GM12878 (cell line): ENCODE measurements around the gene CELF2. TPM values are rescaled to one million over a fixed set of nuclear protein-coding genes. Genes with fewer than 3 reads are reported as not detected.
A peak's percentile ranks its signal among the peaks of the same experiment; 100 is the strongest.

Experiments used
- BCLAF1 ChIP-seq: fragments of 450-650 bp; IDR thresholded peaks from 2 replicates; pipeline ENCODE4 v1.6.1; 2017; ENCODE audit warnings: antibody characterized with exemption, mild to moderate bottlenecking, moderate library complexity
- EGR1 ChIP-seq, 2 experiments: IDR thresholded peaks; 1 replicate in 1 of 2; 2 replicates in 1 of 2; pipeline ENCODE4 v1.6.1; 2011 to 2012; ENCODE audit warnings: low read depth in 2 of 2, low read length in 2 of 2, borderline replicate concordance in 1 of 2, mild to moderate bottlenecking in 1 of 2, moderate library complexity in 1 of 2
- EZH2 ChIP-seq: IDR thresholded peaks from 2 replicates; pipeline ENCODE4 v1.6.1; 2012; ENCODE audit warnings: low read depth, mild to moderate bottlenecking, control low read depth, inconsistent platforms, low read length, borderline replicate concordance; ENCODE audit not compliant: control insufficient read depth
- GATAD2B ChIP-seq: fragments of 450-650 bp; conservative IDR thresholded peaks from 2 replicates; pipeline ENCODE4 v1.6.1; 2017; ENCODE audit warnings: low read depth, mild to moderate bottlenecking, moderate library complexity
- KAT2A ChIP-seq: conservative IDR thresholded peaks from 2 replicates; pipeline ENCODE4 v1.6.1; 2011; ENCODE audit warnings: low read depth, low read length; ENCODE audit not compliant: control insufficient read depth
- MLLT1 ChIP-seq: fragments of 450-650 bp; IDR thresholded peaks from 2 replicates; pipeline ENCODE4 v1.6.1; 2016; ENCODE audit warnings: mild to moderate bottlenecking
- NR2F1 ChIP-seq: fragments of 450-650 bp; conservative IDR thresholded peaks from 2 replicates; pipeline ENCODE4 v1.6.1; 2017; ENCODE audit warnings: mild to moderate bottlenecking
- STAT3 ChIP-seq: IDR thresholded peaks from 2 replicates; pipeline ENCODE4 v1.6.1; 2011; ENCODE audit warnings: low read depth, low read length, improper control_type of control experiment
- SUZ12 ChIP-seq: fragments of 200-600 bp; sonication (generic); IDR thresholded peaks from one replicate; pipeline ENCODE4 v1.6.1; 2018; ENCODE audit warnings: antibody characterized with exemption, mild to moderate bottlenecking; ENCODE audit not compliant: unreplicated experiment
- TARDBP ChIP-seq: IDR thresholded peaks from 2 replicates; pipeline ENCODE4 v1.6.1; 2016; ENCODE audit warnings: borderline replicate concordance
- TCF3 ChIP-seq: IDR thresholded peaks from 2 replicates; pipeline ENCODE4 v1.6.1; 2012; ENCODE audit warnings: low read depth, mild to moderate bottlenecking, low read length, borderline replicate concordance; ENCODE audit not compliant: insufficient read depth
- YY1 ChIP-seq: IDR thresholded peaks from 2 replicates; pipeline ENCODE4 v1.6.1; 2011; ENCODE audit warnings: low read depth, mild to moderate bottlenecking, low read length
- polyA plus RNA-seq, 11 experiments: library from polyadenylated mRNA; depleted of rRNA in 4 of 11; unstranded in 6 of 11; stranded (reverse) in 5 of 11; fragments of >200 nt; fragmentation: Nextera tagmentation in 4 of 11; fragmentation: Illumina TruSeq in 1 of 11; extraction: Ambion mirVana in 4 of 11; extraction: Trizol in 1 of 11; gene quantifications; 1 replicate in 1 of 11; 2 replicates in 10 of 11; pipeline versions ENCODE4 v1.2.1 to v1.2.3, GENCODE V29; 2011 to 2016; ENCODE audit warnings: inconsistent platforms in 2 of 11, missing spikeins in 2 of 11, low read depth in 1 of 11
- total RNA-seq, 4 experiments: library from RNA; depleted of rRNA in 3 of 4; stranded (reverse); fragments of >200 nt in 3 of 4; fragmentation: Illumina TruSeq in 1 of 4; extraction: Trizol in 1 of 4; gene quantifications; 2 replicates each; pipeline versions ENCODE4 v1.2.1 to v1.2.3, GENCODE V29; 2013 to 2021

Gene CELF2
- total and polyA plus RNA-seq, 10 of the 15 experiments (the other 5 are each of a cell fraction or from before 2014, with no cell fraction given): 20.8 to 129 (median 86.3) TPM

GRCh38 chr10:11170993-11171851, 153.6 kb downstream of the CELF2 start (continued):
- TF ChIP-seq EZH2 (no peak), MLLT1 (peak; percentile 18; the same call in 1 of the 2 replicates), NR2F1 (no peak), BCLAF1 (no peak), EGR1 (IDR thresholded peaks at IDR 0.05; ENCODE audit: borderline replicate concordance in 1 of 2, low read depth in 2 of 2, low read length in 2 of 2) (no peak), YY1 (no peak), TCF3 (no peak), SUZ12 (no peak), KAT2A (no peak), GATAD2B (no peak), TARDBP (no peak), STAT3 (no peak)
